Gastrocnemius medialis (tissue), 4 donors: ENCODE data around the gene SCN3B.

Source experiments
- POLR2A ChIP-seq, 2 donors: fragments of 450-650 bp; IDR thresholded peaks; one replicate each; pipeline ENCODE4 v1.6.1; 2017; ENCODE audit warnings: antibody characterized with exemption in 2 of 2, mild to moderate bottlenecking in 2 of 2, moderate library complexity in 2 of 2
- TF ChIP-seq, protein P1 (sequence below), 5 experiments: fragments of 450-650 bp in 3 of 5; fragments of 200-600 bp in 2 of 5; sonication (generic) in 2 of 5; IDR thresholded peaks in 4 of 5; conservative IDR thresholded peaks in 1 of 5; 1 replicate in 4 of 5; 2 replicates in 1 of 5; pipeline ENCODE4 v1.5.1; 2016 to 2019; ENCODE audit warnings: antibody characterized with exemption in 5 of 5, mild to moderate bottlenecking in 3 of 5, moderate library complexity in 3 of 5

GRCh38 chr11:123616505-123617198, 37.8 kb downstream of the SCN3B start:
- TF ChIP-seq, protein P1, sequence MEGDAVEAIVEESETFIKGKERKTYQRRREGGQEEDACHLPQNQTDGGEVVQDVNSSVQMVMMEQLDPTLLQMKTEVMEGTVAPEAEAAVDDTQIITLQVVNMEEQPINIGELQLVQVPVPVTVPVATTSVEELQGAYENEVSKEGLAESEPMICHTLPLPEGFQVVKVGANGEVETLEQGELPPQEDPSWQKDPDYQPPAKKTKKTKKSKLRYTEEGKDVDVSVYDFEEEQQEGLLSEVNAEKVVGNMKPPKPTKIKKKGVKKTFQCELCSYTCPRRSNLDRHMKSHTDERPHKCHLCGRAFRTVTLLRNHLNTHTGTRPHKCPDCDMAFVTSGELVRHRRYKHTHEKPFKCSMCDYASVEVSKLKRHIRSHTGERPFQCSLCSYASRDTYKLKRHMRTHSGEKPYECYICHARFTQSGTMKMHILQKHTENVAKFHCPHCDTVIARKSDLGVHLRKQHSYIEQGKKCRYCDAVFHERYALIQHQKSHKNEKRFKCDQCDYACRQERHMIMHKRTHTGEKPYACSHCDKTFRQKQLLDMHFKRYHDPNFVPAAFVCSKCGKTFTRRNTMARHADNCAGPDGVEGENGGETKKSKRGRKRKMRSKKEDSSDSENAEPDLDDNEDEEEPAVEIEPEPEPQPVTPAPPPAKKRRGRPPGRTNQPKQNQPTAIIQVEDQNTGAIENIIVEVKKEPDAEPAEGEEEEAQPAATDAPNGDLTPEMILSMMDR (IDR thresholded peaks at IDR 0.05 in 4 of 5, conservative IDR thresholded peaks at IDR 0.05 in 1 of 5) = no peak
- TF ChIP-seq POLR2A (IDR thresholded peaks at IDR 0.05) = no peak
